NCI-H774 (cell line): ENCODE measurements around the gene OCA2.

Source experiments
- DNase-seq: peaks from one replicate; lab custom pipeline; 2025; lab: John Stamatoyannopoulos, UW

The OCA2 gene

DNA sequence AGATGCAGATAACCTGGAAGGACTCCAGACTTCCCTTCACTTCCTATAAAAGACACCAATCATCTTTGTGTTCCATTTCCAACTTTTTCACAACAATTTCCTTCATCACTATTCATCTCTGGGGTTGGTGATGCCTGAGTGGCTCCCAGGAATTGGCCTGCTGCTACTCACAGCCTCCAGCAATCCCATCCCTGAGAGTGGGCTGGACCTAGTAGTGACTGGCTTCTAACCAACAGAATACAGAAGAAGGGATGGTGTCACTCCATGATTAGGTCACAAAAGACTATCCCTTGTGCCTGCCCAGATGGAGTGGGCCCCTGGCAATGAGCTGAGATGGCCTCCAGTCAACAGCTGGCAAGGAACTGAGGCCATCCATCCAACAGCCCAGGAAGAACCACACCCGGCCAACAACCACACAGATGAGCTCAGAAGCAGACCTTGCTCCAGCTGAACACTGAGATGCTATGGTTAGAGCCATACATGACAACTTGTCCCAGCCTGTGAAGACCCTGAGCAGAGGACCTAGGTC is 20.9 kb downstream of the OCA2 start:
- DNase-seq, result no peak

- DNase-seq, result no peak
These were observed 23.5 kb downstream of the OCA2 start for GRCh38 chr15:28075573-28075972.

- DNase-seq, result no peak
These were observed 30.2 kb downstream of the OCA2 start for GRCh38 chr15:28068930-28069329.

DNA sequence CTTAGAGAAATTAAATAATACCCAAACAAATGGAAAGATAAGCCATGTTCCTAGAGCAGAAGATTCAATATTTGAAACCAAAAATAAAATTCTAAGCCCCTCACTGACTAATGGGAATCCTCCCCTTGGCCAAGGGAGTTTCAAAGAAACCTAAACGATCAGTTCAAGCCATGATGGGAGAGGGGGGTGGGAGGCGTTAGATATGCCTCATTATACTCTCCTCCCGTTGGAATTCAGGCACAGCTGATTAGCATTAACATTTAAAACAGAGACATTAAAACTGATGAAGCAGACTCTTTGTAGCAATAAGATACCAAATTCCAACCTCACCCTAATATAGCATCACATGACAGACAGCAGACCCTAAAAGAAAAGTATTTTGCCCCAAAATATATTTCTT is 32.9 kb downstream of the OCA2 start:
- no peak for DNase-seq

DNA sequence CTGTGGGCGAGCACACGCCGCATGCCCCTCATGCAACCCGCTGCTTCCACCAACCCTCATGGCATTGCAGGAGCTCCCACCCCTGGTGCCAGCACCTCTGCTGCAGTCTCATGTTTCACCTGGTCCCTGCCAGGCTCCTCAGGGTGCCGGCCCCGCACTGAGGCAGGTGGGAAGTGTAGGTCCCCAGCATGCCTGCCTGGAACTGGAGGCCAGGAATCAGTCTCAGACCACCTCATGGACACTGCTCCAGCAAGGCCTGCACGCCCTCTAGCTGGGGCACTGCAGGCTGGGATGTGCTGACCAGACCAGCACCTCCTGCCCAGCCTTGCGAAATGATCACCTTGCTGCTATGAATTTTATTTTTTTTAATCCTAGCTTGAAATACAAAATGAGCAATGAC is 39.1 kb downstream of the OCA2 start:
- no peak for DNase-seq

- no peak for DNase-seq
These were observed 41.0 kb downstream of the OCA2 start for GRCh38 chr15:28058082-28058481.

DNA sequence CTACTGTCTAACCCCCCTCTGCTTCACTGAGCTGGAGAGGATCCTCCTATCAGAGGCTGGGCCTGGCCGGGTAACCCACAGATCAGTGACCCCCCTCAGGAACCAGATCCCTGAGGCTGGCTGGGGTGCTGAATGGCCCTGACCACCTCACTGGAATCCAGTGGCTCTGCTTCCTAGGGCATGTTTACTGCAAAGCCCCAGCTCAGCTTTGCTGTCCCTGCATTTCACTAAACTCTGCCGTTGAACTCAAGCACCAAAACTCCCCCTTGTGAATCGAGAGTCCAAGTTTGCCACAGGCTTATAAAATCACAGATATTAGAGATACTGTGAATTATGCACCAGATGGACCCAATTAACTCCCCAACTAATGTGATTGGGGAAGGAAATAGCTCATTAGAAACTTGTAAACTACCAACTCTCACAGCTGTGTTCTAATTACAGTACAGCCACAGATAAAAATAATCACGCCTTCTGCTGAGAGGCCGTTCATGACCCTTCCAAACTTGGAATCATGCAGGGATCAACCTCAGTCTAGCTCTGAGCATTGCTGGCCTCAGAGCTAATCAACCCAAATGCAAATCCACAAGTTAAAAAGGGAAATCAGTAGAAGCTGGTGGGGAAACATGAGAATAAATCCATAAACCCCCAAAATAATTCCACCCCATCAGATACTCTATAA is 47.0 kb downstream of the OCA2 start:
- no peak for DNase-seq

- DNase-seq, result no peak
These were observed 49.5 kb downstream of the OCA2 start for GRCh38 chr15:28049581-28049980.

DNA sequence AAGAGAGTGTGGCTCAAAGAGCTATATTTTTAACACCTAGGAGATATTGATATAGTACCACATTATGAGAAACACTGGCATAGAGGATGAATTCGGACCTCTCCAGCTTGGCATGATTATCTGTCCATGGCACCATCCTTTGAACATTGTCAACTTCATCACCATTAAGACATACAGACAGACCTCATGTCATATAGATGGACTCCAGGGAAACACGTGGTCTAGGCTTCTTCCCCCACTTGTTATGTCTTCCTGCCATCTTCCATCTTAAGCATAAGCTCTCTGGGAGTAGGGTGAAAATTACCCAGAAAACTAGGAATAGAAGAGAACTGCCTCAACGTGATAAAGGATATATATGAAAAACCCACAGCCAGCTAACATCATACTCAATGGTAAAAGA is 51.8 kb downstream of the OCA2 start:
- DNase-seq, result no peak

GRCh38 chr15:28044121-28044672 is 54.9 kb downstream of the OCA2 start:
- no peak for DNase-seq

- no peak for DNase-seq
These were observed 55.4 kb downstream of the OCA2 start for GRCh38 chr15:28043691-28044091.

- no peak for DNase-seq
These were observed 61.0 kb downstream of the OCA2 start for GRCh38 chr15:28037969-28038590.

GRCh38 chr15:28033443-28033842 is 65.7 kb downstream of the OCA2 start:
- no peak for DNase-seq

DNA sequence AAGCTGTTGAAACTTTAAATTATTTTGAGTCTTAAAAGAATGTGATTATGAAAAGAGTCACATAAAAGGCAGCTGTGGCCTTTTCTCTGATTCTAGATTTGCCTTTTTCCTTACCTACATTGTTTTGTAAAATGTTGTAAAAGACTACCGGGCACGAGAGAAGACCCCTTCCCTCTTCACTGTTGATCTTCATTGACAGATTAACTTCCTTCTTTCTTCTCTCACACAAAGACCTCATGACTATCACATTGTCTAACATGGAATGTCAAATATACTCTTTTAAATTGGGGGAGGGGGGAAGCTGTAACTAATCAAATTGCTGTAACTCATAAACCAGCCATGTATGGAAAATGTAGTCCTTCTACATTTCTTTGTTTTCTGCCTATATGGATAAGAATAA is 68.3 kb downstream of the OCA2 start:
- DNase-seq, result no peak

DNA sequence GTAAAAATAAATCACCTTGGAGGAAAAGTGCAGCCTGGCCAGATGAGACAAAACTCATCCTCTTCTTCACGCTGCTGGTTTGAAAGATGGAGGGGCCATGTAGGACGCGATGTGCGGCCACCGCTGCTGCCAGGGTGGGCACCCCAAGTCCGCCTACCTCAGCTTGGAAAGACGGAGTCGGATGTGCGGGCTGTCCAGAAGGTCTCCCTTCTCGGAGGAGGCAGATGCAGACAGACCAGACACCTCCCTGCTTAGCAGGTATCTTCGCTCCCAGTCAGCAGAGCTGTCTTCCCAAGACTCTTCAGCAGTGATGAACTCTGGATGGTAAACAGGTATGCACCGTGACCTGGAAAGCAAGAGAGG is 71.4 kb downstream of the OCA2 start:
- no peak for DNase-seq

GRCh38 chr15:28026764-28027713 is 72.1 kb downstream of the OCA2 start:
- DNase-seq, result no peak

DNA sequence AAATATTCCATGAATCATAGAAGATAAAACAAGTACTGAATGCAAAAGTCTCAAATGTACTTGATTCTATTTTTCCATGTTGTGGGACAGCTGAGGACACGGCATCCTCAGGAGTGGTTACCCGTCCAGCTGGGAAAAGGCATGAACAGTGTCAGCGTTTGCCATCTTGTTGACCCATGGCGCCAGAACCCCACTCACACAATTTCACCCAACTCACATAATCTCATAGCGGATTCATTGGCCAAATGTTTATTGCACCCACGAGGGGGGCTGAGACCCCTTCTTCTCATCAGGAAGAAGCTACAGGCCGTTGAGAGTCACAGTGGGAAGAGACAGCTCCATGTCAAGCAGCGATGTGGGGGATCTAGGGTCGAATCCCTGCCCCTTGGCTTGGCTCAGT is 72.9 kb downstream of the OCA2 start:
- DNase-seq, result no peak

DNA sequence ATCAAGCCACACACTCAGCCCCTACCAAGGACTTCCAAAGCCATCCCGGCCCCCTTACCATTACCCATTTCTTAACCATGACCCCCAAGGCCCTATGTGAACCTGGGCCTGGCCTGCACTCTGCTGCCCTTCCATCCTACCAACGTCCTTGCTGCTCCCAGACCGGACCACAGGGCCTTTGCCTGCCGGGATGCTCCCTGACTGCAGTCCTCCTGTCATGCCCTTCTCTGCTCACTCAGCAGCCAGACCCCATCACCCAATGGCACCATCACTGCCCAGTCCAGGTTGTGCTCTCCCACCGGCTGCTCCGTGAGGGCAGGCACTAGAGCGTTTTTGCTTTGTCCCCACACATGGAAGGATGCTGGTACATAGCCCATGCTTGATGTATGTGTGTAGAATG is 73.7 kb downstream of the OCA2 start:
- no peak for DNase-seq

DNA sequence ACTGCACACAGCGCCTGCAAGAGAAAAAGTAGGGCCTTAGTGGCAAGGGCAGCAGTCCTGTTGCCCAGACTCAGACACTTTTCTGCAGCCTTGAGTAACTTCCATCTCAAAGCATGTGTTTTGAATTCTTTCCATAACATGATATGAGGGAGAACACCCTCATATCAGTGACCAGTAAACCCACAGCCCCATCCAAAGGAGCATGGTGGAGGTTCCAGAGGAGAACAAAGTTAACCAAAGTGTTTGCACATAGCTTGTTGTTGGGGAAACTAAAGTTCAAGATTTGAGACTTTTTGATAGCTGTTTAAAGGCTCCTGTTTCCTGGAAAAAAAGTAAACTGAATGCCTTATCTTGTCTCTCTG is 74.2 kb downstream of the OCA2 start:
- DNase-seq, result no peak

GRCh38 chr15:28023933-28024888 is 74.9 kb downstream of the OCA2 start:
- DNase-seq, result no peak

DNA sequence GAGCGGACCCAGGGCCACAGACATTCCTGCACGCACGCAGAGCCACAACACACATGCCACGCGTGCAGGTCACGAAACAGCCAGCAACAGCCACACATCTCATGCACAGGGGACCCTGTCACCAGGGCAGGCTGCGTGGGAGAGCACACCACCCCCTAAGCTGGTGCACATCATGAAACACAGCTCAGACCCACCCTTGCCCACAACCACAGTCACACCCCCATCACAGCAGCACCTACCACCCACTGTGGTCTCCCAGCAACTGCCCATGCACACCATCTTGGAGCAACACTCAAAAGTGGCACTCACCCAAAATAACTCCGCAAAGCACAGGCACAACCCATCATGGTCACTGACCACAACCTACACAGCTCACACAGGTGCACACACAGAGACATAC is 75.7 kb downstream of the OCA2 start:
- DNase-seq, result no peak
